Keratinocyte (primary cell): ENCODE results near the gene SLC9C2. TPM values are rescaled to one million over a fixed set of nuclear protein-coding genes. Genes with fewer than 3 reads are reported as not detected.
A peak's percentile ranks its signal among the peaks of the same experiment; 100 is the strongest.

Experiments used
- DNase-seq: peaks from one replicate; pipeline ENCODE4 v3.0.0-alpha.2; 2011; ENCODE audit warnings: low read depth, missing footprints, low spot score
- FAIRE-seq: peaks from 2 replicates; lab custom pipeline; 2011; peaks lifted over from hg19 to GRCh38; lab: Jason Lieb, UNC
- H2AFZ ChIP-seq: 2 replicates; pipeline ENCODE4 v1.6.0; 2012; ENCODE audit warnings: low read length, control low read depth, inconsistent platforms; ENCODE audit not compliant: control insufficient read depth
- H3K27ac ChIP-seq: 2 replicates; pipeline ENCODE4 v1.5.1; 2011; ENCODE audit warnings: low read length; ENCODE audit not compliant: control insufficient read depth, insufficient read depth
- H3K27me3 ChIP-seq: 3 replicates; pipeline ENCODE4 v1.6.0; 2011; ENCODE audit warnings: low read length; ENCODE audit not compliant: control insufficient read depth, insufficient read depth; ENCODE audit errors: extremely low read depth
- H3K36me3 ChIP-seq, 2 experiments: 2 replicates in 1 of 2; 3 replicates in 1 of 2; pipeline ENCODE4 v1.5.1; 2011; ENCODE audit warnings: low read length in 2 of 2, mild to moderate bottlenecking in 1 of 2; ENCODE audit not compliant: control insufficient read depth in 2 of 2, insufficient read depth in 2 of 2; ENCODE audit errors: extremely low read depth in 1 of 2
- H3K4me1 ChIP-seq: 3 replicates; pipeline ENCODE4 v1.5.1; 2011; ENCODE audit warnings: low read length; ENCODE audit not compliant: control insufficient read depth, insufficient read depth; ENCODE audit errors: extremely low read depth
- H3K4me2 ChIP-seq: 3 replicates; pipeline ENCODE4 v1.6.0; 2011; ENCODE audit warnings: low read depth, low read length; ENCODE audit not compliant: control insufficient read depth, insufficient read depth; ENCODE audit errors: extremely low read depth
- H3K4me3 ChIP-seq, 3 experiments: fragments of 200-600 bp in 1 of 3; sonication (generic) in 1 of 3; 2 replicates in 2 of 3; 3 replicates in 1 of 3; pipeline ENCODE4 v1.5.1; 2011 to 2016; ENCODE audit warnings: low read length in 3 of 3, mild to moderate bottlenecking in 3 of 3, control low read depth in 2 of 3, inconsistent platforms in 1 of 3, low read depth in 1 of 3, mixed read lengths in 1 of 3, mixed run types in 1 of 3, moderate library complexity in 1 of 3; ENCODE audit not compliant: control insufficient read depth in 2 of 3, insufficient read depth in 2 of 3; ENCODE audit errors: extremely low read depth in 1 of 3
- H3K79me2 ChIP-seq: 2 replicates; pipeline ENCODE4 v1.6.0; 2012; ENCODE audit warnings: low read length; ENCODE audit not compliant: control insufficient read depth, insufficient read depth
- H3K9ac ChIP-seq: 3 replicates; pipeline ENCODE4 v1.6.0; 2011; ENCODE audit warnings: low read length; ENCODE audit not compliant: control insufficient read depth, insufficient read depth; ENCODE audit errors: extremely low read depth
- H3K9me1 ChIP-seq: 3 replicates; pipeline ENCODE4 v1.6.0; 2011; ENCODE audit warnings: low read length; ENCODE audit not compliant: control insufficient read depth, insufficient read depth; ENCODE audit errors: extremely low read depth
- H3K9me3 ChIP-seq: 2 replicates; pipeline ENCODE4 v1.5.1; 2012; ENCODE audit warnings: low read depth, low read length; ENCODE audit not compliant: control insufficient read depth
- H4K20me1 ChIP-seq: 3 replicates; pipeline ENCODE4 v1.6.0; 2011; ENCODE audit warnings: low read length; ENCODE audit not compliant: control insufficient read depth, insufficient read depth; ENCODE audit errors: extremely low read depth
- CTCF ChIP-seq, 3 experiments: IDR thresholded peaks in 1 of 3; conservative IDR thresholded peaks in 1 of 3; optimal IDR thresholded peaks in 1 of 3; 2 replicates in 2 of 3; 3 replicates in 1 of 3; pipeline versions ENCODE3 to v1.5.1; 2011; ENCODE audit warnings: low read length in 3 of 3, mild to moderate bottlenecking in 3 of 3, moderate library complexity in 2 of 3, control low read depth in 1 of 3, inconsistent platforms in 1 of 3; ENCODE audit not compliant: insufficient read depth in 2 of 3; ENCODE audit errors: extremely low read depth in 1 of 3
- dilution Hi-C: fragments of 300-500 bp; cut with MboI; formaldehyde crosslinking; loops from one replicate; pipeline ENCODE4 v1.7.0; 2020; ENCODE audit warnings: low sequenced_read_pairs; ENCODE audit not compliant: extremely low pct_ligation_motif_present
- polyA plus RNA-seq, 5 experiments: library from polyadenylated mRNA; depleted of rRNA in 3 of 5; stranded (reverse) in 3 of 5; stranded (forward) in 1 of 5; unstranded in 1 of 5; fragments of >200 nt; gene quantifications; 1 replicate in 1 of 5; 2 replicates in 3 of 5; 3 replicates in 1 of 5; pipeline versions ENCODE4 v1.2.1 to v1.2.3, GENCODE V29; 2011 to 2012; ENCODE audit warnings: missing spikeins in 2 of 5, low read depth in 1 of 5, low replicate concordance in 1 of 5

Gene SLC9C2
- polyA plus RNA-seq, 1 donor (not counting 4 experiments of a cell fraction or from before 2014, with no cell fraction given) = not detected

DNA sequence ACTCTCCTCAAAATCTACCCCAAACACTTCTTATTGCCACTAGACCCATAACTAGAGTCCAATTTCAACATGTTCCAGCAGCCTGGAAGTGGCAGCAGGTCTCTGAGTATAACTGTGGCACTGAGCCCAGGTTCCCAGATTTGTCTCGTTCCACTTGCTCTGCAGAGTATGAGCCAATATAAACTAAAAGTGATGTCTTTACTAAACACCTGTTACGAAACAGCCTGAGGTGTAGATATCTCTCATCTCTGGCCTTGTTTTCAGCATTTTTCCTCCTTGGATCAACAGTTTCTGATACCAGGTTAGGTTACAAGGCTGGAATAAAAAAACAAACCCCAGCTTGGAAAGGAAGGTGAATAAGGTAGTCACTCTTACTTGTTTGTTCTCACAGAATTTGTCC, 150.9 kb downstream of the SLC9C2 start:
- no peaks in the 10 kb centered on the region for H3K36me3 ChIP-seq
- no peak overlapping the region for H3K4me3 ChIP-seq
- peaks cover 7% of the 10 kb centered on the region for H3K4me1 ChIP-seq
- TF ChIP-seq CTCF (optimal IDR thresholded peaks at IDR 0.05 in 1 of 3, IDR thresholded peaks at IDR 0.05 in 1 of 3, conservative IDR thresholded peaks at IDR 0.05 in 1 of 3; ENCODE audit: extremely low read depth in 1 of 3, insufficient read depth in 2 of 3, low read length in 3 of 3) = no peak
- no peaks in the 10 kb centered on the region for H4K20me1 ChIP-seq
- dilution Hi-C loops = no loop called here
- H3K79me2 ChIP-seq = no peaks in the 10 kb centered on the region
- H3K27me3 ChIP-seq = no peaks in the 10 kb centered on the region
- no peaks in the 10 kb centered on the region for H3K9me3 ChIP-seq
- DNase-seq = no peak
- H3K27ac ChIP-seq = no peak overlapping the region
- no peak overlapping the region for H2AFZ ChIP-seq
- H3K4me2 ChIP-seq = no peak overlapping the region
- no peaks in the 10 kb centered on the region for H3K9me1 ChIP-seq
- no peak overlapping the region for H3K9ac ChIP-seq
- peak; percentile 26 for FAIRE-seq

Other genes with a start within 250 kb of the SLC9C2 start
- gene PRDX6, start 125.7 kb downstream of the SLC9C2 start, polyA plus RNA-seq = 168 to 266 TPM (median 248 TPM) in 3 replicates
- gene TEX50, start 32.3 kb upstream of the SLC9C2 start, polyA plus RNA-seq = not detected in 3 replicates
- 0.11 to 0.18 TPM (median 0.15 TPM) in 3 replicates for gene ANKRD45, start 66.8 kb upstream of the SLC9C2 start, polyA plus RNA-seq
- 12.9 to 17.4 TPM (median 16.6 TPM) in 3 replicates for gene KLHL20, start 111.9 kb upstream of the SLC9C2 start, polyA plus RNA-seq
- 27.6 to 36.4 TPM (median 33.4 TPM) in 3 replicates for gene DARS2, start 221.6 kb upstream of the SLC9C2 start, polyA plus RNA-seq
- 4.9 to 9.4 TPM (median 7.6 TPM) in 3 replicates for gene CENPL, start 221.8 kb upstream of the SLC9C2 start, polyA plus RNA-seq